ENCODE measurements around the gene ST6GAL1.

ST6GAL1 gene

DNA sequence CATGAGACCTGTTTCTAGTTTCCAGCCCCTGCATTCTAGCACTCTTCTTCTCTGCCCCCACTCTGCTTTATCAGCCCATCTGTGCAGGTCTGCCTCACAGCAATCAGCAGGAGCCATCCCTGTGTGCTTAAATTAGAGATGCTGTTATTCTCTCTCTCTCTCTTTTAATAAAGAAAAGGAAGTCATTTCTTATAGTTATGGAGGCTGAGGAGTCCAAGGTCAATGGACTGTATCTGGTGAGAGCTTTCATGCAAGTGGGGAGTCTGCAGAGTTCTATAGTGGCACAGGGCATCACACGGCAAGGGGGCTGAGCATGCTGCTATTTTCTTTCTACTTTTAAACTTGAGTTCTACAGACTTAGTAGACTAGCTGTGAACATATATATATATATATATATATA is 4.5 kb upstream of the ST6GAL1 start:
- Mint-ChIP-seq H3K4me3 (no peak overlapping the region), H3K36me3 (ENCODE audit: low read depth) (no peaks in the 10 kb centered on the region), H3K27me3 (no peaks in the 10 kb centered on the region), H3K9me3 (peaks cover 5% of the 10 kb centered on the region), H3K27ac (no peak overlapping the region), H3K4me1 (peaks cover 10% of the 10 kb centered on the region)
- ATAC-seq (no peak), DNase-seq (no peak)

DNA sequence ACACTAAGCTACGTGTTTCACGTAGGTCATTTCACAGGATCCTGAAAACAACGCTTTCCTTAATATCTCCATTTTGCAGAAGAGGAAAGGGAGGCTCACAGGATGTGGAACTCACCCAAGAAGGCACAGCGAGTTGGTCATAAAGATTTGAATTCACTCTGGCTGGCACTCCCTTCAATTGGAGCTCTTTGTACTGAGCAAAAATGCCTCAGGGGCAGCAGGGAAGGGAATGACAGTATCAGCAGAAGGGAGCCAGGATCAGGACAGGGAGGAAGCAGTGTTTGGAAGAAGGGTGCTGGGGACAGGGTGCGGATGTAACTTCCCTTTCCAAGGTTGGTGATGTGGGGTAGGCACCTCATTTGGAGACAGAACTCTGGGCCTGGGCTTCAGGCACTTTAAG is 1.1 kb upstream of the ST6GAL1 start:
- Mint-ChIP-seq H3K9me3 (peaks cover 5% of the 10 kb centered on the region), H3K36me3 (ENCODE audit: low read depth) (peaks cover 10% of the 10 kb centered on the region), H3K4me3 (no peak overlapping the region), H3K27me3 (no peaks in the 10 kb centered on the region), H3K27ac (no peak overlapping the region), H3K4me1 (peaks cover 32% of the 10 kb centered on the region)
- DNase-seq (no peak), ATAC-seq (no peak)

DNA sequence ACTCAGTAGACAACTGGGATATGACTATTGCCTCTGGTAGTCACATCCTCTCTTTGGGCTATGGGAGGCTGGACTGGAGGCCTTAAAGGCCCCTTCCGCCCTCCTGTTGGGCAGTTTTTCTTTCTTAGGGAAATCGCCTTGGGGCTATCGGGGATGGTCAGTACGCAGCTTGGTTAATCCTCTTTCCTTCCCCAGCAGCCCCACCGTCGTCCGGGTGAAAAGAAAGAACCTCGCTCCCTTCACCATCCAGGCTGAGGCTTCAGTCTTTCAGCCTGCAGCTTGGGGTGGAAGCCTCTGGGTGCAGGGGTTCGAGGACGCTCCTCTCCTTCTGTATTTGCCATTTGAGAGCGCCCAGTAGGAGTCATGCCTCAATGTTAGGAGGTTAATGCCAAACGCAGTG is 641 bp upstream of the ST6GAL1 start:
- H3K9me3 Mint-ChIP-seq: peaks cover 5% of the 10 kb centered on the region
- peaks cover 34% of the 10 kb centered on the region for H3K4me1 Mint-ChIP-seq
- H3K36me3 Mint-ChIP-seq (ENCODE audit: low read depth): peaks cover 12% of the 10 kb centered on the region
- no peaks in the 10 kb centered on the region for H3K27me3 Mint-ChIP-seq
- H3K4me3 Mint-ChIP-seq: peak overlapping the region; percentile 86
- no peak for DNase-seq
- peak overlapping the region; percentile 86 for H3K27ac Mint-ChIP-seq
- no peak for ATAC-seq

DNA sequence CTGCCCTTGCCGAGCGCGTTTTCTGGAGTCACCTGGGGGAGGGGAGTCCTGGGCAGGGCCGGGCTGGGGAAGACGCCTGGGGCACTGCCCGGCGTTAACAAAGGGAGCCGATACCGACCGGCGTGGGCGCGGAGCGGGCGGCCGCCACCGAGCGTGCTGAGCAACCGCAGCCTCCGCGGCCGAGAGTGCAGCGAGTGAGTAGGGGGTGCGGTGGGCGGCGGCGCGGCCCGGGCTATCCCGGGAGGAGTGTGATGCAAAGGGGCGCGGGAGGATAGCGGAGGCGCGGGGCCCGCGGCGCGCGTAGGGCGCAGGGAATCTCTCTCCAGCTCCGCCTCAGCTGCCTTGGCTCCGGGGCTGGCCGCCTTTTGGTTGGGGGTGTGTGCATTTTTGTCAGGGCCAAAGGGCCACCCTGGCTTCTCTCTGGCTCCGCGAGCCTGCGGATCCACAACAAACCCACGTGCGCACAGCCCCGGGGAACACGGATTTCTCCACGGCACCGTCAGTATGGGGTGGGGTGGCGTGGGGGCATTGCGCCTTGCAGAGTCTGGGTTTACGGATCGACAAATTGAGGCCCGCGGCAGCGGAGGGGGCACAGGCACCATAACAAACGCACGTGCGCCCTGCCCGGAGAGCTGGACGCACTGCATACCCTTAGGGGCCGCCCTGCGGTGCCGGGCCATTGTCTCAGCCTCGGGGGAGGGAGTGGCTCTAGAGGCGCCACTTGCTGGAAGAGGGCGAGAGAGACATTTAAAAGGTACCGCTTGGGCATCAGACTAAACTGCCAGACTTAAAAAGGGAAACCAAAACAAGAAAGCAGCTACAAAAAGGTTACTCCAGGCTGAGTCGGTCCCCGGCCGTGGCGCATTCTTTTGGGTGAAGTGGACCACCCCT is 560 bp downstream of the ST6GAL1 start:
- H3K36me3 Mint-ChIP-seq (ENCODE audit: low read depth): peaks cover 20% of the 10 kb centered on the region
- H3K27ac Mint-ChIP-seq: peak overlapping the region; percentile 86
- DNase-seq: peak; percentile 64
- peak overlapping the region; percentile 86 for H3K4me3 Mint-ChIP-seq
- ATAC-seq: peak; percentile 71
- no peaks in the 10 kb centered on the region for H3K27me3 Mint-ChIP-seq
- H3K9me3 Mint-ChIP-seq: peaks cover 5% of the 10 kb centered on the region
- H3K4me1 Mint-ChIP-seq: peaks cover 37% of the 10 kb centered on the region

DNA sequence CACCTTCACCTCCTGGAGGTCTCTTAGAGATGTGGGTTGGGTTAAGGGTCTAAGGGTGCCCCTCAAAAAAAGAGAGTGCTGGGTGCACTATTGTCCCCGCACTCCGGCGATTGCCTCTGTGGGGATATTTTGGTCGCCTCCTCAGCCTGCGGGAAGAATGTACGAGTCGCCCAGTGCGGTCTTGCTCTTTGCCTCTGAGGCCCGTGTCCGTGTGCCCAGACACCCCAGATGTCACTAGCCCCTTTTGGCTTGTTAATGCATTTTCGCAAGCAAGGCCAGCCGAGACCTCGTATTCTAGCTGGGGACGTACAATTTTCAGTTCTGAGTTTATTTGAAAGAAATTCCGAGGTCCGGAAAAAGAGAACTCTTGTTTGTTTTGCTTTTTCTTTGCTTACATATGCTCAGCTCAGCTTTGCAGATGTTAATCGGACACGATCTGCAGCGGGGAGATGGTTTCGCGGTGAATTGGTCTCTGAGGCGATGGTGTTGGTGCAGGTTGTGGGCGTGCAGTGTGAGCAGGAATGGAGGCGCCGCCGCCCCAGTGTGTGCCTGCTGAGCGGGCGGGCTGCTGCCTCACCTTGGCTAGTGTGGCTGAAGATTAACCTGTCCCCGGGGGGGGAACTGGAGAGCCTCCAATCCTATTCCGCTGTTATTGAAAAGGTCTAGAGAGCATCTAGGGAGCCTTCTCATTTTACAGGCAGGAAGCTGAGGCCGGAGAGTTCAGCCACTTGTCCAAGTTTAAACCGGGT is 1.4 kb downstream of the ST6GAL1 start:
- DNase-seq (peak; percentile 71), ATAC-seq (peak; percentile 65)
- Mint-ChIP-seq H3K27ac (peak overlapping the region; percentile 86), H3K4me3 (peak overlapping the region; percentile 86), H3K27me3 (no peaks in the 10 kb centered on the region), H3K9me3 (peaks cover 5% of the 10 kb centered on the region), H3K4me1 (peaks cover 40% of the 10 kb centered on the region), H3K36me3 (ENCODE audit: low read depth) (peaks cover 20% of the 10 kb centered on the region)

DNA sequence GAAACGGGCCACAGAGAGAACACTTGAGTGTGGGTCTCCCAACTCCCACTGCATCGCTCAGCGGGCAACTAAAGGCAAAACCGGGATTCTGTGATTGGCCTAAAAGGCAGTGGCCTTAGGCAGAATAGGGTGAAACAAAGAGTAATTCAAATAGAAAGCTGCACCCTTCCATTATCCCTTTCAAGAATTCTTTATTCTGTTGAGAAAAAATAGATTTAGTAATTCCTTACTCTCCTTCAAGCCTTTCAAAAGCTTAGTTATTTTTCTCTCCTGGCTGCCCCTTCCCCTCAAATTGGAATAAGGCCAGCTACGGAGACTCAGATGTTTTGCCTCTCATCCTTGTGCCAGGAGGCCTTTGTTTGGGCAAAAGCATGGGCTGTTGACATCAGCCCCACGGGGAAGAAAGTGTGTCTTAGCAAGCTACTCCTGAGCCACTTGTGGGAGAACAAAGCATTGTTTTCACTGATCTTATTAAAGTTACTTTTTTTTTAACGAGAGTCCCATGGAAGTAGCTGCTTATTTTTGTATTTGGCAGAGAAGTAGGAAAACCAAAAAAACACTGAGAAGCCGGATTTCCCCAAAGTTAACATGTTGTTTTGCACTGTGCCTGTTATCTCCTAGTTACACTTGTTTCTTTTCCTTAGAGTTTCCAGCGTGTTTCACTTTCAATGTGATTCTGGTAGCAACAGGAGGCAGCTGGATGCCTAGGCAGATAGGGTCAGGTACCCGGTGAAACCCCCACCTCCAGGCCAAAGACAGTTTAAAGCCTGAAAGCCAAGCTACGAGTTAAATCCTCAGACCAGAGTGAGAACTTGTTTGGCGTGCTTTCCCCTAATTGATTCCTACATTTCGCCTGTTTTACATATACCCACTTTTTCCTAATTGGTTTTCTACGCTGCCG is 2.2 kb downstream of the ST6GAL1 start:
- H3K4me3 Mint-ChIP-seq: peak overlapping the region; percentile 86
- no peaks in the 10 kb centered on the region for H3K27me3 Mint-ChIP-seq
- ATAC-seq (no peak), DNase-seq (no peak)
- peaks cover 5% of the 10 kb centered on the region for H3K9me3 Mint-ChIP-seq
- H3K27ac Mint-ChIP-seq: peak overlapping the region; percentile 86
- peaks cover 25% of the 10 kb centered on the region for H3K36me3 Mint-ChIP-seq (ENCODE audit: low read depth)
- peaks cover 45% of the 10 kb centered on the region for H3K4me1 Mint-ChIP-seq

DNA sequence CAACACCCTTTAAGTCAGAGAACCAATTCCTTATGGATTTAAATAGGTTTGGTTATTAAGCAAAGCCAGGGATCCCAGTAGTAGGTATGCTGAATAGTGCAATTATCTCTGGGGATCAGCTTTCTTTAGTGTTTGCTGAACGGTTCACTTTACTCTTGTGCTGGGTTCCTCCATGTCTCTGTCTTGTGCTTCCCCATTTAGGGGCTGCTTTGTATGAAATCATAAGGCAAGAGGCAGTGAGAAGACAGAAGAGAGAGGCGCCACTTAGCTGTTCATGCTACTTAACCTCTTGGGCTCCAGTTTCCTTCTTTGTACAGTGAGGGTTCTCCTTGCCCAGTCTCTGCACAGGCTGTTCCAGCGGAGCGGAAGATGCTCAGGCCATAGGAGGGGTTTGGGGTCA is 3.5 kb downstream of the ST6GAL1 start:
- H3K4me3 Mint-ChIP-seq: no peak overlapping the region
- H3K27ac Mint-ChIP-seq: no peak overlapping the region
- H3K4me1 Mint-ChIP-seq: peaks cover 52% of the 10 kb centered on the region
- no peak for DNase-seq
- peaks cover 29% of the 10 kb centered on the region for H3K36me3 Mint-ChIP-seq (ENCODE audit: low read depth)
- no peaks in the 10 kb centered on the region for H3K9me3 Mint-ChIP-seq
- H3K27me3 Mint-ChIP-seq: no peaks in the 10 kb centered on the region
- no peak for ATAC-seq

DNA sequence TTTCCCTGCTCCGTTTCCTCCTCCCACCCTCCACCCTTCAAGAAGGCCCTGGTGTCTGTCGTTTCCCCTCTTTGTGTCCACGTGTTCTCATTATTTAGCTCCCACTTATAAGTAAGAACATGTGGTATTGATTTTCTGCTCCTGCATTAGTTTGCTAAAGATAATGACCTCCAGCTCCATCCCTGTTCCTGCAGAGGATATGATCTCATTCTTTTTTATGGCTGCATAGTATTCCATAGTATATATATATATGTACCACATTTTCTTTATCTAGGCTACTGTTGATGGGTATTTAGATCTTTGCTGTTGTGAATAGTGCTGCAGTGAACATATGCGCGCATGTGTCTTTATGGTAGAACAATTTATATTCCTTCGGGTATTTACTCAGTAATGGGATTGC is 4.8 kb downstream of the ST6GAL1 start:
- Mint-ChIP-seq H3K4me1 (peaks cover 49% of the 10 kb centered on the region), H3K36me3 (ENCODE audit: low read depth) (peaks cover 29% of the 10 kb centered on the region)

DNA sequence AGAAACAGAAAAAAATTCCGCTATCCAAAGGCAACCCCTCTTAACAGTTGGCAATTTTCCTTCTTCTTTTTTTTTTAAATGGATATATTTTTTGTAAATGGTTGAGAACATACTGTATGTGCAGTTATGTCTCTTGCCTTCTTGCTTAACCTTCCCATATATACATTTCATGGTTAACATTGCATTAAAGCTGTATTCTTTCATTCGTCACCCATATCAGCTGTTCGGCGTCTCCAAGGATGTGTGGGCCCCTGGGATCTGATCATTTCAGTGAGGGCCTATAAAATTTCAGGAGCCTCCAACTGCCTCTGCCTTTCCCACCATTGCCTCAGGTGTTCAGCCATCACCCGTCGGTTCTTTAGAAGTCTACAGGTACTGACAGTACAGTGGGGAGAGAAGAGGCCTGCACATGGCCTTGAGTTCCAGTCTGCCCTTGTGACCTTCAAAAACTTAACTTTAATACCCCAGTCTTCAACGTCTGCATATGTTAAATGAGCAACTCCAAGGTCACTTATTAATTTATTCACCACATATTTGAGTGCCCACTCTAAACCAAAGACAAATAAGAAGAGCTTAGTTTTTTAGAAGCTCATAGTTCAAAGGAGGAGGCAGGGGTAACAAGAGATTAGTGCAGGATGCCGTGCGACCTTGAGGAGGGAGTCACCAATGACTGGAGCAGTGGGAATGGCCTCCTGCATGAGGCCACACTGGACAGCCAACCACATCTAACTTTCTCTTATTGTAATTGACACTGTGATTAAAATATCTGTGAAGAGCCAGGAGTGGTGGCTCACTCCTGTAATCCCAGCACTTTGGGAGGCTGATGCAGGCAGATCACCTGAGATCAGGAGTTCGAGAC is 6.9 kb downstream of the ST6GAL1 start:
- Mint-ChIP-seq H3K9me3 (no peaks in the 10 kb centered on the region), H3K27me3 (no peaks in the 10 kb centered on the region), H3K4me3 (no peak overlapping the region), H3K36me3 (ENCODE audit: low read depth) (peaks cover 31% of the 10 kb centered on the region), H3K27ac (no peak overlapping the region), H3K4me1 (peaks cover 45% of the 10 kb centered on the region)
- ATAC-seq: no peak
- no peak for DNase-seq

More for the DNA sequence above, 4.8 kb downstream of the ST6GAL1 start:
- DNase-seq: no peak
- Mint-ChIP-seq H3K27ac (peak overlapping the region; percentile 8), H3K27me3 (no peaks in the 10 kb centered on the region), H3K9me3 (no peaks in the 10 kb centered on the region), H3K4me3 (no peak overlapping the region)
- no peak for ATAC-seq

DNA sequence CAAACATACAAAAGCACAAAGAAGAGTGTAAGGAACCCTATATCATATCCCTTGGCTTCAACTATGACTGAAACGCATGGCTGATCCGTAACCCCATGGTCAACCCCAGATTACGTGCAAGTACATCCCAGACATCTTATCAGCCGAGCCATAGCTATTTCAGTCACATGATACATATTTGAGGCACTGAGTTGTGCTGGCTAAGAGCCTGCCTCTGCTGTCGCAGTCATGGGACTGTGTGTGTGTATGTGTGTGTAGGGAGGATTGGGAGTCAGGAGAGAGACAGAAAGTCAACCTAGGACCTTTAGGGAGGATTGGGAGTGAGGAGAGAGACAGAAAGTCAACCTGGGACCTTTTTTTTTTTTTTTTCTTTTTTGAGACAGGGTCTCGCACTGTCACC is 8.4 kb downstream of the ST6GAL1 start:
- Mint-ChIP-seq H3K9me3 (no peaks in the 10 kb centered on the region), H3K27me3 (no peaks in the 10 kb centered on the region), H3K4me3 (no peak overlapping the region), H3K27ac (peak overlapping the region; percentile 65), H3K36me3 (ENCODE audit: low read depth) (peaks cover 34% of the 10 kb centered on the region), H3K4me1 (peaks cover 30% of the 10 kb centered on the region)
- DNase-seq: no peak
- ATAC-seq: no peak

DNA sequence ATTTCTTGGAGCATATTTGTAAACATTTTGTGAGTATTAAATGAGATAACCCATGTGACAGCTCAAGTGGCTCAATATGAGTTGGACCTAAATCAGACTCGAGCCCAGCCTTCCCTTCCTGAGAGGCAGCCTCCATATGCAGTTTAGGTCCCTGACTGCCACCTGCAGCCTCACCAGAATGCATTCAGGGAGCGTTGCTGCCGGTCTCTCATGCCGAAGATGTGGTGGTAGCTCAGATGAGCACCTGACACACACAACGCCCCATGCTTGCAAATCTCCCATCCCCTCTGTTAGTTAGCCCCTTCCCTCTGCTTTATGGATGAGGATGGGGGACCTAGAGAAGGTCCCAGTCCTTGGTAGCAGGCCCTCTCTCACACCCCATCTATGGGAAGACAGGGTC is 9.2 kb downstream of the ST6GAL1 start:
- DNase-seq (no peak), ATAC-seq (no peak)
- H3K36me3 Mint-ChIP-seq (ENCODE audit: low read depth): peaks cover 35% of the 10 kb centered on the region
- no peaks in the 10 kb centered on the region for H3K27me3 Mint-ChIP-seq
- no peak overlapping the region for H3K4me3 Mint-ChIP-seq
- H3K4me1 Mint-ChIP-seq: peaks cover 25% of the 10 kb centered on the region
- H3K27ac Mint-ChIP-seq: no peak overlapping the region
- H3K9me3 Mint-ChIP-seq: no peaks in the 10 kb centered on the region

DNA sequence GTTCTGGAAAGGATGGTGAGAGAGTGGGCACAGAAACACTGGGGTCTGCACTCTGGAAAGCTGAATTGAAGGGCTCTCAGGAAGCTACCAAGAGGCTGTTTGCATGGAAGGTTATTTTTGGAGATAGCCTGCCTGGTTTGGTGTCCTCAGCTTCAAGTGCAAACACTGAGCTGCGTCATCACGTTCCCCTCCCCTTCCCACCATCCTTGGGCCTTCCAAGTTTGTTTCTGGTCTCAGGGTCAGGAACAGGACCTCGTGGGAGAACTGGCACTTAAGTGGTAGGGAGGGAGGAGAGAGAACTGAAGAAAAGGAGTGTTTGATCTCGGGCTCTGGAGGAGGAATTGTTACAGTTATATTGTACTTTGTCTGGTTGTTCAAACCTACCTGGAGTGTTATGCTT is 10.6 kb downstream of the ST6GAL1 start:
- no peaks in the 10 kb centered on the region for H3K27me3 Mint-ChIP-seq
- no peak overlapping the region for H3K27ac Mint-ChIP-seq
- H3K4me3 Mint-ChIP-seq: no peak overlapping the region

DNA sequence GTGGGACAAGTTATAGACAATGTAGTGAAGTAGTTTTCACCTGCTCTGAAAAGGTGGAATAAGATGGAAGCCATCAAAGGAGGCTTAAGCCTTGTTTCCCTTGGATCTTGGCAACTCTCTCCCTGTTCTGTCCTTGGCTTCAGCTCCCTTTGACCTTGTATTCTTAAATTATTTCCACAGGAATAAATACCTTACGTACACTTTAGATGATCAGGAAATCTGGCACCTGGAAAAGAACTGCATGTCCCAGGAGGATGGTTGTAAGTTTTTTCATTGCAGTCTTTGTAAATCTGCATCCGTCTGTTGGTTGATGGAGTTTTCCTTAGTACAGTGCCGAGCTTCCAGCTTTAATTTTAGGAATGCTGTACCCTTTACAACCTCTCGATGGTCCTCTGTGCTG is 11.8 kb downstream of the ST6GAL1 start:
- H3K4me1 Mint-ChIP-seq: peaks cover 22% of the 10 kb centered on the region
- H3K27ac Mint-ChIP-seq: no peak overlapping the region
- H3K27me3 Mint-ChIP-seq: no peaks in the 10 kb centered on the region
- H3K36me3 Mint-ChIP-seq (ENCODE audit: low read depth): peaks cover 42% of the 10 kb centered on the region
- H3K9me3 Mint-ChIP-seq: no peaks in the 10 kb centered on the region
- no peak for DNase-seq
- no peak for ATAC-seq
- no peak overlapping the region for H3K4me3 Mint-ChIP-seq

More for the DNA sequence above, 10.6 kb downstream of the ST6GAL1 start:
- ATAC-seq (no peak), DNase-seq (no peak)
- peaks cover 21% of the 10 kb centered on the region for H3K4me1 Mint-ChIP-seq
- H3K9me3 Mint-ChIP-seq: no peaks in the 10 kb centered on the region
- peaks cover 35% of the 10 kb centered on the region for H3K36me3 Mint-ChIP-seq (ENCODE audit: low read depth)
